Stimulated activated CD8-positive, alpha-beta memory T cell treated with anti-CD3 and anti-CD28 coated beads, Interleukin-4, amount 100 ng/mL, for 4 hours (primary cell): ENCODE results near the gene SYN1.

Experiments
- DNase-seq, 2 donors: peaks; one replicate each; pipeline ENCODE4 v3.0.0-alpha.2; 2020; ENCODE audit warnings: low read depth in 2 of 2, low spot score in 1 of 2

Gene SYN1

GRCh38 chrX:47634871-47635575 lies 15.4 kb upstream of the SYN1 start:
- DNase-seq, result no peak

GRCh38 chrX:47633689-47634590 lies 14.3 kb upstream of the SYN1 start:
- DNase-seq, result no peak

- DNase-seq, result no peak
These were observed 13.0 kb upstream of the SYN1 start for GRCh38 chrX:47632666-47633065.

GRCh38 chrX:47631676-47632075 lies 12.0 kb upstream of the SYN1 start:
- DNase-seq, result no peak

- DNase-seq, result no peak
These were observed 10.0 kb upstream of the SYN1 start, which contains the start of gene CFP for GRCh38 chrX:47629419-47630200. Gene CFP, minus strand, starts transcription at chrX:47629930. Its CDS starts 86 bp downstream, at chrX:47629844.

- DNase-seq, result no peak
These were observed 9.3 kb upstream of the SYN1 start for GRCh38 chrX:47628982-47629381.

- no peak for DNase-seq
These were observed 5.7 kb upstream of the SYN1 start for GRCh38 chrX:47625365-47625764.

- DNase-seq, result no peak
These were observed 3.9 kb upstream of the SYN1 start for GRCh38 chrX:47623540-47624027.

GRCh38 chrX:47621851-47622250 lies 2.2 kb upstream of the SYN1 start:
- no peak for DNase-seq

GRCh38 chrX:47620303-47620685 lies 637 bp upstream of the SYN1 start:
- DNase-seq, result no peak

GRCh38 chrX:47618923-47619485 lies 653 bp downstream of the SYN1 start:
- DNase-seq, result no peak

- DNase-seq, result no peak
These were observed 5.0 kb downstream of the SYN1 start for GRCh38 chrX:47614618-47615017.

GRCh38 chrX:47613082-47613481 lies 6.6 kb downstream of the SYN1 start:
- DNase-seq, result no peak

GRCh38 chrX:47612418-47612817 lies 7.2 kb downstream of the SYN1 start:
- DNase-seq, result no peak

- DNase-seq, result no peak
These were observed 7.7 kb downstream of the SYN1 start for GRCh38 chrX:47611926-47612325.

- no peak for DNase-seq
These were observed 8.2 kb downstream of the SYN1 start for GRCh38 chrX:47611489-47611888.

GRCh38 chrX:47610511-47610910 lies 9.1 kb downstream of the SYN1 start:
- DNase-seq, result no peak

GRCh38 chrX:47608130-47608810 lies 11.4 kb downstream of the SYN1 start:
- no peak for DNase-seq

GRCh38 chrX:47607091-47607490 lies 12.6 kb downstream of the SYN1 start:
- no peak for DNase-seq

GRCh38 chrX:47605024-47605423 lies 14.6 kb downstream of the SYN1 start:
- no peak for DNase-seq
